GM12878 (cell line): ENCODE data around the gene ATRN. TPM values are rescaled to one million over a fixed set of nuclear protein-coding genes. Genes with fewer than 3 reads are reported as not detected.

Experiments
- ATAC-seq: fragments of 200-7000 bp; cut with Tn5 transposase; 3 replicates; pipeline ENCODE4 v1.9.1; 2020; ENCODE audit warnings: mild to moderate bottlenecking, moderate library complexity
- BruUV-seq: library from RNA; stranded (reverse); fragments of 400-500 nt; replicated peaks from 2 replicates; lab custom pipeline; 2021; lab: Mats Ljungman, UMichigan
- CTCF ChIA-PET: fragments of 300-600 bp; sonication (Branson Sonifier 250); formaldehyde crosslinking; extraction: SDS; loops from one replicate; lab custom pipeline; 2021; ENCODE audit warnings: inconsistent platforms; lab: Yijun Ruan, JAX
- POLR2A ChIA-PET: fragments of 350-600 bp; formaldehyde crosslinking; extraction: SDS; loops from one replicate; lab custom pipeline; 2021; ENCODE audit warnings: inconsistent platforms; lab: Charles Lee
- RAD21 ChIA-PET: fragments of 300-600 bp; sonication (Branson Sonifier 250); formaldehyde crosslinking; loops from one replicate; lab custom pipeline; 2023; ENCODE audit warnings: antibody characterized with exemption; ENCODE audit not compliant: unreplicated experiment; lab: Charles Lee
- SMC1A ChIA-PET: fragments of 300-600 bp; sonication (Branson Sonifier 250); formaldehyde crosslinking; loops from one replicate; lab custom pipeline; 2023; ENCODE audit not compliant: unreplicated experiment, uncharacterized antibody; lab: Charles Lee
- DNase-seq: peaks from one replicate; pipeline ENCODE4 v3.0.0-alpha.2; 2011; ENCODE audit warnings: low read depth, low spot score
- FAIRE-seq: peaks from 3 replicates; lab custom pipeline; 2011; peaks lifted over from hg19 to GRCh38; lab: Jason Lieb, UNC
- H2AFZ ChIP-seq: 2 replicates; pipeline ENCODE4 v1.6.0; 2011; ENCODE audit warnings: low read depth, low read length, control low read depth; ENCODE audit not compliant: control insufficient read depth
- H3K27ac ChIP-seq: 2 replicates; pipeline ENCODE4 v1.5.1; 2011; ENCODE audit warnings: control low read depth; ENCODE audit not compliant: control insufficient read depth, insufficient read depth
- H3K27me3 ChIP-seq, 2 experiments: replicated peaks in 1 of 2; 2 replicates each; pipeline versions ENCODE4 v1.6.0 to v1.6.1; 2011; ENCODE audit warnings: low read length in 1 of 2; ENCODE audit not compliant: control insufficient read depth in 2 of 2, insufficient read depth in 2 of 2
- H3K36me3 ChIP-seq, 2 experiments: 2 replicates each; pipeline ENCODE4 v1.5.1; 2011; ENCODE audit warnings: low read length in 1 of 2; ENCODE audit not compliant: control insufficient read depth in 2 of 2, insufficient read depth in 2 of 2
- H3K4me1 ChIP-seq: 2 replicates; pipeline ENCODE4 v1.6.1; 2011; ENCODE audit warnings: mild to moderate bottlenecking, low read length, moderate library complexity, mixed read lengths; ENCODE audit not compliant: control insufficient read depth, insufficient read depth
- H3K4me2 ChIP-seq: 2 replicates; pipeline ENCODE4 v1.6.0; 2011; ENCODE audit warnings: control low read depth; ENCODE audit not compliant: control insufficient read depth, insufficient read depth
- H3K4me3 ChIP-seq: fragments of 200-600 bp; sonication (generic); 2 replicates; pipeline ENCODE4 v1.5.1; 2016
- H3K79me2 ChIP-seq: 2 replicates; pipeline ENCODE4 v1.6.0; 2011; ENCODE audit warnings: low read length; ENCODE audit not compliant: control insufficient read depth, insufficient read depth
- H3K9ac ChIP-seq: 2 replicates; pipeline ENCODE4 v1.8.0; 2011; ENCODE audit warnings: low read length, control low read depth, mixed read lengths; ENCODE audit not compliant: control insufficient read depth, insufficient read depth
- H3K9me3 ChIP-seq: replicated peaks from 3 replicates; pipeline ENCODE4 v1.5.1; 2011; ENCODE audit warnings: mild to moderate bottlenecking, low read length; ENCODE audit not compliant: control insufficient read depth, insufficient read depth
- H4K20me1 ChIP-seq: 2 replicates; pipeline ENCODE4 v1.6.0; 2011; ENCODE audit not compliant: control insufficient read depth, insufficient read depth
- CHD1 ChIP-seq: IDR thresholded peaks from 2 replicates; pipeline ENCODE4 v1.6.1; 2012; ENCODE audit warnings: low read depth, low read length, improper control_type of control experiment
- IRF5 ChIP-seq: fragments of 450-650 bp; IDR thresholded peaks from 2 replicates; pipeline ENCODE4 v1.6.1; 2017; ENCODE audit warnings: borderline replicate concordance
- KAT2A ChIP-seq: conservative IDR thresholded peaks from 2 replicates; pipeline ENCODE4 v1.6.1; 2011; ENCODE audit warnings: low read depth, low read length; ENCODE audit not compliant: control insufficient read depth
- MAX ChIP-seq: IDR thresholded peaks from 2 replicates; pipeline ENCODE4 v1.6.1; 2012; ENCODE audit warnings: low read depth, low read length, improper control_type of control experiment
- POLR2AphosphoS5 ChIP-seq: IDR thresholded peaks from 2 replicates; pipeline ENCODE4 v1.6.1; 2011; ENCODE audit warnings: mild to moderate bottlenecking, low read length, inconsistent platforms
- SMAD5 ChIP-seq: IDR thresholded peaks from 2 replicates; pipeline ENCODE4 v1.6.1; 2016; ENCODE audit warnings: antibody characterized with exemption, low read depth
- WRNIP1 ChIP-seq: IDR thresholded peaks from 2 replicates; pipeline ENCODE4 v1.6.1; 2011; ENCODE audit warnings: low read depth, low read length, improper control_type of control experiment, borderline replicate concordance
- ZNF622 ChIP-seq: fragments of 450-650 bp; IDR thresholded peaks from 2 replicates; pipeline ENCODE4 v1.6.1; 2017; ENCODE audit warnings: mild to moderate bottlenecking, inconsistent platforms
- ZZZ3 ChIP-seq: IDR thresholded peaks from 2 replicates; pipeline ENCODE4 v1.6.1; 2011; ENCODE audit warnings: low read depth; ENCODE audit not compliant: control insufficient read depth, insufficient read length
- in situ Hi-C: fragments of 300-500 bp; cut with MboI; formaldehyde crosslinking; loops from 9 replicates; pipeline ENCODE4 v1.14.3; 2018; ENCODE audit warnings: mixed read lengths
- intact Hi-C: fragments of 100-400 bp; cut with micrococcal nuclease; formaldehyde crosslinking; loops from one replicate; pipeline ENCODE4 v1.14.2; 2022; ENCODE audit not compliant: unreplicated experiment
- polyA plus RNA-seq, 11 experiments: library from polyadenylated mRNA; depleted of rRNA in 4 of 11; unstranded in 6 of 11; stranded (reverse) in 5 of 11; fragments of >200 nt; fragmentation: Nextera tagmentation in 4 of 11; fragmentation: Illumina TruSeq in 1 of 11; extraction: Ambion mirVana in 4 of 11; extraction: Trizol in 1 of 11; gene quantifications; 1 replicate in 1 of 11; 2 replicates in 10 of 11; pipeline versions ENCODE4 v1.2.1 to v1.2.3, GENCODE V29; 2011 to 2016; ENCODE audit warnings: inconsistent platforms in 2 of 11, missing spikeins in 2 of 11, low read depth in 1 of 11
- total RNA-seq, 4 experiments: library from RNA; depleted of rRNA in 3 of 4; stranded (reverse); fragments of >200 nt in 3 of 4; fragmentation: Illumina TruSeq in 1 of 4; extraction: Trizol in 1 of 4; gene quantifications; 2 replicates each; pipeline versions ENCODE4 v1.2.1 to v1.2.3, GENCODE V29; 2013 to 2021

ATRN gene
- total and polyA plus RNA-seq, 10 of the 15 experiments (the other 5 are each of a cell fraction or from before 2014, with no cell fraction given), result 0.71 to 11.6 (median 6.9) TPM

DNA sequence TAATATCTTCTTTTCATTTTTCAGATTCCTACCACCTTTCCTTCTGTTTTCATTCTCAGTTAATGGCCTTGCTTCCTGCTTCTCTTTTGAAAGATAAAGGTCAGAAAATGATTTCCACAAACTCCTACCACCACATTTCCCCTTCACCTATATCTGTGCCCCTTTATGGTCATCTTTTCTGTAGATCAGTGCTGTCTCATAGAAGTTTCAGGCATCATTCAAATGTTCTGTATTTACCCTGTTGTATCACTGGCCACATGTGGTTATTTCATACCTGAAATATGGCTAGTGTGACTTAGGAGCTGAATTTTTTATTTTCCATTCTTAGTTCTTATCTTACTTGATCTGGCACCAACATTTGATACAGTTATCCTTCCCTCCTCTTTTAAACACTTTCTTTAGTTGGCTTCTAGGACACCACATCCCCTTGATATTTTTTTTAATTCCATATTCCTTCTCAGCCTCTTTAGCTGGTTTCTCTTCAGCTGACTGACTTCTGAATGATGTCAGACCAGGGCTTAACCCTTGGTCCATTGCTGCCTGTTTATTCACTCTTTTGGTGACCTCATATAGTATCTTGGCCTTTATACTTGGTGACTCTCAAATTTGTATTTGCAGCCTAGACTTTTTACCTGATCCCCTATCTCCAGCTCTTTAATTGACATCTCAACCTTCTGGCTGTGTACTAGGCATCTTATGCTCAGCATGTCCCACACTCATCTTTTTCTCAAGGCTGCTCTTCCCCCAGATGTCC, 81.0 kb downstream of the ATRN start:
- Histone ChIP-seq H3K4me2 (no peak overlapping the region), H3K79me2 (no peaks in the 10 kb centered on the region)
- TF ChIP-seq WRNIP1 (no peak), POLR2AphosphoS5 (no peak), IRF5 (no peak), KAT2A (no peak), ZZZ3 (no peak), SMAD5 (no peak), MAX (no peak), ZNF622 (no peak), CHD1 (no peak)
- TF ChIP-seq, all 136 proteins: peak for 0
- FAIRE-seq, result no peak
- no peaks in the 10 kb centered on the region for H4K20me1 ChIP-seq
- no peak for ATAC-seq
- in situ Hi-C loops (no loop called here), intact Hi-C loops (no loop called here)
- DNase-seq, result no peak
- no peaks in the 10 kb centered on the region for H3K4me1 ChIP-seq
- POLR2A ChIA-PET, result no interaction called here
- CTCF ChIA-PET, result interaction anchor here (0.6 to 2.3 kb wide), 3 partner anchors 12 to 193 kb away, joined by 3 to 16 read pairs (median 3); no protein-coding TSS in a partner anchor
- no peak overlapping the region for H2AFZ ChIP-seq
- H3K27ac ChIP-seq, result no peak overlapping the region
- no TSS peak for BruUV-seq
- no peaks in the 10 kb centered on the region; a peak in 1 of 4 replicates for H3K36me3 ChIP-seq
- no peaks in the 10 kb centered on the region for H3K27me3 ChIP-seq
- no peak overlapping the region for H3K4me3 ChIP-seq
- H3K9ac ChIP-seq, result no peak overlapping the region
- SMC1A ChIA-PET, result interaction anchor here (1.6 kb wide), 1 partner anchor 11 kb away, joined by 4 read pairs; no protein-coding TSS in a partner anchor
- H3K9me3 ChIP-seq, result no peaks in the 10 kb centered on the region
- RAD21 ChIA-PET, result no interaction called here
